SHP77 (cell line): Measurements from ENCODE around the gene PRR7.
"Not testable (repeated sequence)": the region's sequence is repeated elsewhere in the genome, so short reads cannot be mapped to it uniquely, and the experiment has no call there.

ENCODE experiments used
- DNase-seq, 2 experiments: peaks; one replicate each; lab custom pipeline; 2025; lab: John Stamatoyannopoulos, UW

PRR7 gene

DNA sequence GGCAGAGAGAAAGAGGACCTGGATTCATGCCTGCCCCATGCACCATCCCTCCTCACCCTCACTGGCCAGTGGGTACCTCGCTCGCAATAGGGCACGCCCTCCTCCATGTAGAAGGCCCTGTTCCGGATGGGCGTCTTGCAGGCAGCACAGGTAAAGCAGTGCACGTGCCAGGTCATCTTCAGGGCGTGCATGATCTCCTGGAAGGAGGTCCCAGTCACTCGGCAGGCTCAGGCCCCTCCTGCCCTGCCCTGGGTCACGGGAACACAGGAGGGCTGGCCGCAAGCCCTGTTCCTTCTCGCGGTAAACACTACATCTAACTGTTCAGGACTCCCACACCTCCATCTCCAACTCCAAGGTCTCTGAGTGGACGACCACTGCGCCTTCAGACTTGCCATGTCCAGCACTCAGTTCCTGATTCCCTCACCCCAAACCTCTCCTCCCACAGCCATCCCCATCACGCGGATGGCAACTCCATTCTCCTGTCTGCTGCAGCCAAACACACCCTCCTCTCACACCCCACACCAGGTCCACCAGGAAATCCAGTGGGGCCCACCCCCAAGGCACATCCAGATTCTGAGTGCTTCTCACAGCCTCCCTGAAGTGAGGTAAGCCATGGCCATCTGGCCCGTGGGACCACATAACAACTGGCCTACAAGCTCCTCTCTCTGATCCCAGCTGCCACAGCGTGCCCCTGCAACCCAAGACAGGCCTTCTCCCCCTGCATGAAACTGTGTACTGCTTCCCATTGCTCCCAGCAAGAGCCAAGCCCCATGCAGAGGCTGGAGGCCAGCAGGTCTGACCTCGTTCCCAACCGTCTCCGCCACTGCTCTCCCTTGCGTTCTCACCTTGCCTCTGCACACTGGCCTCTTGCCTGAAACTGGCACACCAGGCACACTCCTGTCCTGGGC, 37.6 kb downstream of the PRR7 start:
- no peak for DNase-seq

DNA sequence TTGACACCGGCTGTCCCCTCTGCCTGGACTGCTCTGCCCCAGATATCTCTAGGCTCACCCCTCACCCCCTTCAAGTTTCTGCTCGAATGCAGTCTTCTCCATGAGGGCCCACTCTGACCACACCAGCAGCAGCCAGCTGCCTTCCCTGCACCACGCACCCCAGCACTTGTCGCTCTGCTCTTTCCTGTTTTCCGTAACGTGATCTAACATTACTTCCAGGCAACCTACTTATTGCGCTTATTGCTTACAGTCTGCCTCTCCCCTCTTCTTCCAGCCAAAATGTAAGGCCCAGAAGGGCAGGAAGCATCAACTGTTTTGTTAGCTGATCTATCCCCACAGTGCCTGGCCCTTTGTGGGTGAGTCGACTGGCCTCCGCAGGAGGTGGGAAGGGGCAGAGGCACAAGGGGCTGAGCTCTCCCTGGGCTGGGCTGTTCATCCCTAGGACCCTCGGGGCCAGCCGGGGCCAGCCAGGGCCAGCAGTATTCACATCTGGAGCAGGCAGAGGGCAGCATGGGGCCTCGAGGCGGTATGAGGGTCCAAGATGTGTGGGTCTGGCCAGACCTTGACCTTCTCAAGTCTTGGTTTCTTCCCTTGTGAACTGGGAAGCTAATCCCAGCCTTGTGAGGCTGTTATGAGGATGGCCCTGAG, 38.4 kb downstream of the PRR7 start:
- DNase-seq: no peak

GRCh38 chr5:177485753-177486152, 39.1 kb downstream of the PRR7 start:
- DNase-seq: not testable (repeated sequence)

GRCh38 chr5:177486256-177486655, 39.6 kb downstream of the PRR7 start:
- no peak for DNase-seq

- no peak for DNase-seq
Observed at GRCh38 chr5:177487144-177487543, 40.5 kb downstream of the PRR7 start.

- DNase-seq: no peak
Observed at GRCh38 chr5:177487975-177488374, 41.4 kb downstream of the PRR7 start.

DNA sequence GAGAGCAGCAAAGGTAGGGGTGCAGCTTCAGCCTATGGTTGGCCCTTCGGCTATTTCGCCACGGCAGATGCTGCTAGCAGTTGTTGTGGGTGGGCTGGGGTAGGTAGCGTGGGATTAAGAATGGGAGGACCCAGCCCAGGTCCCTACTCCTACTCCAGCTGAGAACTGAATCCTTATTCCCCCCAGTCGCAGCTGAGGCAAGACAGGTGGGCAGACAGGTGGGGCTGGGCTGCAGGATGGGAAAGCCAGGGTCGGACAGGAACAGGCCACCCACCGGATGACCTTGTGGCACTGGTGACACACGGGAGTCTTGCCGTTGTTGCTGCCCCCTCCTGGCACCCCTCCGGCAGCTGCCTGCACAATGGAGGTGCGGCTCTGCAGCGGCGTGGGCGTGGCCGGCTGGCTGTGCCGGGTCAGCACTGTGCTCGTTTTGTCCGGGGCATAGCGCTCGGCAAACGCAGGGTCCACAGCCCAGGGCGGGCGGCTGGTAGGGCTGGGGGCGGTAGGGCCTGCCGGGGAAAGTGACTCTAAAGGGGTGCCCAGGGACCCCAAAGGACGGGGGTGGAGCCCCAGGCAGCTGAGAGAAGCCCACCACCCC, 42.6 kb downstream of the PRR7 start:
- no peak for DNase-seq

DNA sequence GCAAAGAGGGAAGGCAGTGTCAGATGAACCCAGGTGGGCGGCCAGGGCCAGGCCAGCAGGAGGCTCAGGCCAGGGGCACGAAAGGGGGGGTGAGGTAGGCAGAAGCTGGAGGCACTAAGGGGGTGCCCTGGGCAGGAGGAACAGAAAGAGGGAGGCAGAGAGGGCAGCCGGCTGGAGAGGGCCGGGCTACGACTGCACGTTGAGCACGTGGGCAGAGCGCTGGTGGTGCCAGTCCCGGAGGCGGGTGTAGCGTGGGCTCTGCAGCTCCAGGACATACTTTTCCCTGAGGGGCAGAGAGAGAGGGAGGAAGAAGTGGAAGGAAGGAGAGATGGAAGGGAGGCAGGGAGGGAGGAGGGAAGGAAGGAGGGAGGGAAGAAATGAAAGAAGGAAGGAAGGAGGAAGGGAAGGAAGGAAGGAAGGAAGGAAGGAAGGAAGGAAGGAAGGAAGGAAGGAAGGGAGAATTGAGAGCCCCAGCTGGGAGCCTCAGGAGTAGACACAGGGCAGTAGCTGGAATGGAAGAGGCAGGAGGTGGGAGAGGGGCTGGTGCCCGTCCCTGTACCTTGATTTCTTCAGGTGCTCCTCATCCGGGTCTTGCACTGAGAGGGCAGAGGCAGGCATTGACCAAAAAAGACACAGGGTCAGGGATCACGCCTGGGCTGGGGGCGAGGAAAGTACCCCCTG, 43.8 kb downstream of the PRR7 start:
- no peak for DNase-seq

DNA sequence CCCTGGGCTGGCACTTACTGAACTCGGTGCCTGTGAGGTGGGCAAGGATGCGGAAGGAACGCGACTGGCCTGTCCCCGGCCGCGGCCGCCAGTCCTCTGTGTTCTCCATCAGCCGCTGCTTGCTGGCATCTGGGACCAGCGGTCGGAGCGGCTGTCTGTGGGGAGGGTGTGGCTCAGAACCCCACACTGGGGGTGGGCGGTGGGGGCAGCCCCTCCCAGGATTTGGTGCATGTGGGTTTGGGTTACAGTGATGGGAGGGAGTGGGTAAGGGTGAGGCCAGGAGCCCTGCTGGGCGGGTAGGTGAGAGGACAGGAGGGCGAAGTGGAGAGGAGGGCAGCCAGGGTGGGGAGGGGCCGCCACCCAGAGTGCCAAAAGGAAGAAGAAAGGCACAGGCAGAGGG, 44.4 kb downstream of the PRR7 start:
- no peak for DNase-seq

DNA sequence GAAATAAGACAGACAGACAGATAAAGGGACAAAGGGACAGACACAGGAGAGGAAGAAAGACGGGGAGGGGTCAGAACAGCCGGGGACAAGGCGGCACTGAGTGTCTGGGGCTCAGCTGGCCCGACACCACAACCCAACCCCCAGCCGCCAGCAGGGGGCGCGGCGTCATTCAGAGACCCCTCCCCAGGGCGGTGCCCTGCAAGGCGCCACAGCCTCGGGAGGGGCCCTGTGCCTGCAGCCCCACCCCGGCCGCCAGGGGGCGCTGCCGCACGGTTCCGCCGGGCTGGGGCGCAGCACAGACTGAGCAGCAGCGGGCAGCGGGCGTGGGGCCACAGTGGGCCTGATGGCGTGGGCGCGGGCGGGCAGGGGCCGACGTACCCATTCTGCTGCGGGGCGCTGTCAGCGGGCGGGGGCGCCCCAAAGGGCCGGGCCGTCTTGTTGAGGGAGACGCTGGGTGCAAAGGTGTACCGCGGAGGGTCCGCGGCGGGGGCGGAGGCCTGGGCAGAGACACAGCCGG, 44.9 kb downstream of the PRR7 start:
- DNase-seq: peak; percentile 74 to 78

DNA sequence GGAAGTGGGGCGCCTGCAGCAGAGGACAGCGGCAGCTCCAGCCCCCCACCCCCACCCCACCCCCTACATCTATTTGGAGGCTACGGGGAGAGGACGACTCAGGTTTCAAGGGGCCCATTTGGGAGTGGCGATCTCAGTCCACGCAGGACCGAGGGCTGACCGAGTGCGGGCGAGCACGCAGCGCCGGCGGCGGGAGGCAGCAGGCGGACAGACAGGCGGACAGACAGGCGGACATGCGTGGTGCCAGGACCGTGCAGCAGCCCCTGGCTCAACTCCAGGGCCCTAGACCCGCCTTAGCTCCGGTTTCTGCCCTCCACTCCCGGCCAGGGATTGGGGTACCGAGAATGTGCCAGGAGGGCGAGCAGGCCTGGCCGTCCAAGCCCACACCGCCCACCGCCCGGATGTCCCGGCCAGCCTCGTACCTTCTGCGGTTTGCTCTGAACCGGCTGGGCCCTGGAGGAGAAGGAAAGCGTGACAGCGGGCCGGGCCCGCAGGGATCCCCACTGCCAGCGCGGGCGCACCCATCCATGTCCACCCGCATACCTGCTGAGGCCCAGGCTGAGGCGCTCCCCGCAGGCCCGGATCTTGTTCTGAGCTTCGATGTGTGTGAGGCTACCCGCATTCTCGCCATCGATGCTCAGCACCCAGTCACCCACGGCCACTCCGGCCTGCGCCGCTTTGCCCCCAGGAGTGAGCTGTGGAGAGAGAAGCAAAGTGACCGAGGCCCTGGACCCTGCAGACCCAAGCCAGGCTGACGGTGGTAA, 45.6 kb downstream of the PRR7 start:
- no peak for DNase-seq

GRCh38 chr5:177492841-177493240, 46.2 kb downstream of the PRR7 start:
- DNase-seq: no peak

DNA sequence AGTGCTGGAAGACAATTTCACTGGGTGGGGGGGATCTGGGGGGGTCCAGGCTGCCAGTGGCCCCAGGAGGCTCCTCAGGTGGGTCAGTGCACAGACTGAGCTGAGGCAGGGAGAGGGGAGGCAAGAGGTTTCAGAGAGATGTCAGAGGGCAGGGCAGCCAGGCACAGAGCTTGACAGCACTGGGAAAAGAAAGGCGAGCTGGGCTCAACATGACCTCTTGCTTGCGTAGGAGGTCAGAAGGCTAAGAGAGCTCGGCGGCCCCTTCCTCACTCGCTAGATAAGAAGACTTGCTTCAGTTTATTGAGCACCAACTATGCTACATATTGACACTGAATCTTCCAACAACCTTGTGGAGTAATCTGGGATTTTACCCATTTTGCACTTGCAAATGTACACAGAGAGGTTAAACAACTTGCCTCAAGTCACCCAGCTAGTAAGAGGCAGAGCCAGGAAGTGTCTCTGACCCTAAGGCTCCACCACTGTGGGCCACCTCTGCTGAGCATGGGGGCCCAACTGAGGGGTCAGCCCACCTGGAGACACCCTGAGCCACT, 47.3 kb downstream of the PRR7 start:
- no peak for DNase-seq

DNA sequence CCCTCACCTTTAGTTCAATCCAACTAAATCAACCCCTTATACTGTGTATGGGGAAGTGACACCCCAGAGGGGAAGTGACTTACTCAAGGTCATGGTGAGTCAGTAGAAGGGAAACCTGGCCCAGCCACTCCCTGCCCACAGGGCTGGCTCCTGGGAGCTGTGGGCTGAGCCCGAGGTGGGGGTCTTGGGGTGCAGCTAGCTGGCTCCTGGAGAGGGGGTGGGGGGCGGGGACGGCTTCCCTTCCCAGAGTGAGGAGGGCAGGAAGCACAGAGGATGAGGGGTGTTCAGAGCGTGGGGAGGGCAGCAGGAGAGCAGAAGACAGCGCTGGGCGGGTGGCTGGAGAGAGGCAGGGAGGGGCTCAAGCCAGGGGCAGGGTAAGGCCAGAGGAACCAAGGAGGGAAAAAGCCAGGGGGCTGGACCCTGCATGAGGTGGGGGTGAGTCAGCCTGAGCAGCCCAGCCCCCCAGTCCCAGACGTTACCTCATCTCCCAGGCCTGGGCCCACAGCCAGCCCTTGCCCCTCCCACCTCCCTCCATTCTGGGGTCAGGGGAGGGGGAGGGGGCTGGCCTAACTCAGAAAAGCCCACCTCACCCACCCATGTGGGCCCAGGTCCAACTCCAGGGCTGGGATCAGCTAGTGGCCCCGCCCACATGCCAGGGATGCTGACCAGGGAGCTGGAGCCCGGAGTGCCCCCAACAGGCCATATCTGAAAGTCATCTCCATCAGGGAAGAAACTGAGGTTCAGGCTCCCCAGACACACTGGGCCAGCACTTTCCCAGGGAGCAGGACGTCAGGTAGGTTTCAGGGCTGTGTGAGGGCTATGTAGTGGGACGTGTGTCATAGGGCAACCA, 48.0 kb downstream of the PRR7 start:
- no peak for DNase-seq

DNA sequence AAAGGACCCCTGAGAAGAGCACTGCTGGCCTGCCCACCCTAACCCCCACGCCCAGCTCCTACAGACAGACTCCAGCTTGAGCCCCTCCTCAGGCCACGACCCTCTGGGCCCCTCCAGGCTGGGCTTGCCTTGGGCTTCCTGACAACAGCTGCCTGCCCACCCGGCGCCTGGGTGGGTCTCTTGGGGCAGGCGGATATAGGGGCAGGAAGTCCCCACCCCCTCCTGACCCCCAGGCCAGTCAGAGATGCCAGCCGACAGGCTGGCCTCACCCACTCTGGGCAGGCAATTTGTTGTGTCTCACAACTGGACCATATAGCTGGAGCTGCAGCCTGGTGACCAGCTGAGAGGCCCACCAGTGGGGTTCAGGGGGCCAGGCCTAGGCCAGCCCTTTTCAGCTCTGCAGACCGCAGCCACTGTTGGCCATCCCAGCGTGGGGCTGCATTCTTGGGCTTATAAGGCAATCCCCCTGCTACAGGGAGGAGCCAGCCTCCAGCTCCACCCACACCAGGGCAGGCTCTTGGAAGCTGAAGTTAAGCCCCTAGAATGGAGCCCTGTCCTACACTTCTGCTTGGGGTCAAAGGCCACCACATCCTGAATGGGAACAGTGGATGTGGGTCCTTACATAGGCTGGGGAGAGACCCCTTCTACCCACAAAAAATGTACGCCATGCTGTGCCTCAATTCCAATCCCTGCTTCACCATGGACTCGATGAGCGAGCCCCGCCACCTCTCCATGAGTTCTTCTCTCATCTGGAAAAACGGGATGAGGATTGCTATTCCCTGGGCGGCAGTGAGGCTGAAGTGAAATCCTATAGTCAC, 48.8 kb downstream of the PRR7 start:
- no peak for DNase-seq

DNA sequence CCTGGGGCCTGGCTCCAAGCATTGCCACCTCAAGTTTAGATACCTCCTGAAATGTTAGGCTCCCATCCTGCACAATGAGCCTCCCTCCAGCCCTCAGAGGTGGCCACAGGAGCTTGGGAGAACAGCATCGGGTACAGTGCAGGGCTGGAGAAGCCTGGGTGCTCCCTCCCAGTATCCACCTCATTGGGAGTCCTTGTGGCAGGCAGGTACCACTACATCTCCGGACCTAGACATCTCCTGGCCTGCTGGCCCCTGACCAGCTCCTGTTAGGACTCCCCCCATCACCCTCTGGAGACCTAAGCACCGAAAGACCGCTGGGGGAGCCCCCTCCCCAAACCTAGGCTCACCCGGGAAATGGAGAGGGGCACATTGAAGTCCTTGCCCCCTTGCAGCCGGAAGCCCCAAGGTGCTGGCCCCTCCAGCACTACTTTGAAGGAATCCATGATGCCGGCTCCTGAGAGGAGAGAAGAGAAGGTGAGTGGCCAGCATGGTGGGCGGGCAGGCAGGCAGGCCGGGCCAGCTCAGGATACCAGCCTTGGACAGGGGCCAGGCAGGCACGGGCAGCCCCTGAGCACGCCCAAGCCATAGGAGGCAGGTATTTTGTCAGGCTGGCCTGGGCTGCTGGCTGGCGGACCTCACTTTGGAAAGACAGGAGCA, 49.6 kb downstream of the PRR7 start:
- peak in 1 of 2 experiments; percentile 26 for DNase-seq

GRCh38 chr5:177496727-177497291, 50.2 kb downstream of the PRR7 start:
- DNase-seq: peak; percentile 22 to 67

DNA sequence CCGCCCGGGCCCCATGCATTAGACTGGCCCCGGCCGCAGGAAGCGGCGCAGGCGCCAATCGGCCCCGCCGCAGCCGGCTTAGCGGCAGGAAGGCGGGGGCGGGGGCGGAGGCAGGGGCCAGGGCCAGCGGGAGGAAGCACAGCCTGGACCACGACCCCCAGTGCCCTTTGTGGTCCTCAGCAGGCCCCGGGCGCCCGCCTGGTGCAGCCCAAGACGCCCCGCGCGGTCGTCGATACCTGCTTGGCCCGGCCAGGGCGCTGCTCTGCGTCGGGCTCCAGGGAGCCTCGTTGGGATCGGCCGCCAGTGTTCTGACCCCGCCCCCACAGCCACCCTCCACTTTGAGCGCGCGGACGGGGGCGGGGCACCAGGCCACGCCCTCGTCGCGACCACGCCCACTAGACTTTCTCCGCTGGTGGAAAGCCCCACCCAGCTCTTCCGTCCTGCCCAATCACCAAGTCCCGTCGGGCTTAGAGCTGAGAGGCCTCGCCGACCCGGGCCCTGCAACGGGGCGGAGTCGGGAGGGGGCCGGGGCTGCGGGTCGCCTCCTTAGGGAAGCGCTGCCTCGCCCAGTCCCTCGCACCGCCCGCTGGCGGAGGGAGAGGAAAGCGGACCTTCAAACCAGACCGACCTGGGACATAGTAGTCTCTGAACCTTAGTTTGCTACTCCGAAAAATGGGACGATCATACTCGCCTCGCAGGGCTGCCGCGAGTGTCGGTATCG, 50.8 kb downstream of the PRR7 start, which contains the start of gene PDLIM7:
Gene PDLIM7 (minus strand): TSS at position 313 of the 721 bp plus-strand sequence. CDS start 1,092 bp downstream, outside the sequence.
- DNase-seq: peak; percentile 88 to 91
